ENCODE measurements around the gene LGR4.

Gene LGR4

GRCh38 chr11:27319072-27319471 lies 153.5 kb downstream of the LGR4 start:
- TF ChIP-seq CTCF (IDR thresholded peaks at IDR 0.05; ENCODE audit: insufficient read depth, low read depth, low read length, missing control alignments), result no peak
- peak; percentile 69 for DNase-seq (ENCODE audit: low read depth)
- H3K4me3 ChIP-seq (ENCODE audit: low read length), result no peak overlapping the region

GRCh38 chr11:27317751-27318150 lies 154.8 kb downstream of the LGR4 start:
- no peak overlapping the region for H3K4me3 ChIP-seq (ENCODE audit: low read length)
- TF ChIP-seq CTCF (IDR thresholded peaks at IDR 0.05; ENCODE audit: insufficient read depth, low read depth, low read length, missing control alignments), result no peak
- peak; percentile 68 for DNase-seq (ENCODE audit: low read depth)

Data from epithelial cell of esophagus (primary cell).